Measurements from ENCODE around the gene ITGA8. TPM values are rescaled to one million over a fixed set of nuclear protein-coding genes. Genes with fewer than 3 reads are reported as not detected.
"Not testable (repeated sequence)": the region's sequence is repeated elsewhere in the genome, so short reads cannot be mapped to it uniquely, and the experiment has no call there.

The ITGA8 gene
- polyA plus RNA-seq (ENCODE audit: insufficient read length in 4 of 4): 10 to 100 TPM; 43.1 to 51.2 (median 49.5) TPM

- peak in 1 of 4 donors; percentile 63 for DNase-seq (ENCODE audit: low read depth in 4 of 4, low spot score in 3 of 4)
Measured at GRCh38 chr10:15719899-15720634, at the start of gene ITGA8. Gene ITGA8 (minus strand): TSS chr10:15719922. CDS start chr10:15719771, 151 bp downstream.

GRCh38 chr10:15764892-15765454 lies 45.3 kb upstream of the ITGA8 start:
- no peak for DNase-seq (ENCODE audit: low read depth in 4 of 4, low spot score in 3 of 4)

- no peak for DNase-seq (ENCODE audit: low read depth in 4 of 4, low spot score in 3 of 4)
Measured at GRCh38 chr10:15763006-15763405, 43.3 kb upstream of the ITGA8 start.

- not testable (repeated sequence) for DNase-seq (ENCODE audit: low read depth in 4 of 4, low spot score in 3 of 4)
Measured at GRCh38 chr10:15762239-15762638, 42.5 kb upstream of the ITGA8 start.

GRCh38 chr10:15761224-15761623 lies 41.5 kb upstream of the ITGA8 start:
- DNase-seq (ENCODE audit: low read depth in 4 of 4, low spot score in 3 of 4): not testable (repeated sequence)

GRCh38 chr10:15760681-15761080 lies 41.0 kb upstream of the ITGA8 start:
- no peak for DNase-seq (ENCODE audit: low read depth in 4 of 4, low spot score in 3 of 4)

- no peak for DNase-seq (ENCODE audit: low read depth in 4 of 4, low spot score in 3 of 4)
Measured at GRCh38 chr10:15759265-15759664, 39.5 kb upstream of the ITGA8 start.

GRCh38 chr10:15758618-15759017 lies 38.9 kb upstream of the ITGA8 start:
- DNase-seq (ENCODE audit: low read depth in 4 of 4, low spot score in 3 of 4): no peak

GRCh38 chr10:15754937-15755336 lies 35.2 kb upstream of the ITGA8 start:
- no peak for DNase-seq (ENCODE audit: low read depth in 4 of 4, low spot score in 3 of 4)

GRCh38 chr10:15751046-15751445 lies 31.3 kb upstream of the ITGA8 start:
- no peak for DNase-seq (ENCODE audit: low read depth in 4 of 4, low spot score in 3 of 4)

- DNase-seq (ENCODE audit: low read depth in 4 of 4, low spot score in 3 of 4): no peak
Measured at GRCh38 chr10:15748126-15748525, 28.4 kb upstream of the ITGA8 start.

- DNase-seq (ENCODE audit: low read depth in 4 of 4, low spot score in 3 of 4): no peak
Measured at GRCh38 chr10:15747632-15748031, 27.9 kb upstream of the ITGA8 start.

GRCh38 chr10:15745751-15746150 lies 26.0 kb upstream of the ITGA8 start:
- peak in 3 of 4 donors; percentile 46 to 71 (median 57) for DNase-seq (ENCODE audit: low read depth in 4 of 4, low spot score in 3 of 4)

GRCh38 chr10:15744217-15744865 lies 24.6 kb upstream of the ITGA8 start:
- no peak for DNase-seq (ENCODE audit: low read depth in 4 of 4, low spot score in 3 of 4)

GRCh38 chr10:15743443-15743842 lies 23.7 kb upstream of the ITGA8 start:
- DNase-seq (ENCODE audit: low read depth in 4 of 4, low spot score in 3 of 4): no peak

GRCh38 chr10:15742836-15743235 lies 23.1 kb upstream of the ITGA8 start:
- DNase-seq (ENCODE audit: low read depth in 4 of 4, low spot score in 3 of 4): no peak

- no peak for DNase-seq (ENCODE audit: low read depth in 4 of 4, low spot score in 3 of 4)
Measured at GRCh38 chr10:15742102-15742501, 22.4 kb upstream of the ITGA8 start.

GRCh38 chr10:15741581-15741980 lies 21.9 kb upstream of the ITGA8 start:
- no peak for DNase-seq (ENCODE audit: low read depth in 4 of 4, low spot score in 3 of 4)

GRCh38 chr10:15740261-15740660 lies 20.5 kb upstream of the ITGA8 start:
- DNase-seq (ENCODE audit: low read depth in 4 of 4, low spot score in 3 of 4): no peak

- no peak for DNase-seq (ENCODE audit: low read depth in 4 of 4, low spot score in 3 of 4)
Measured at GRCh38 chr10:15739254-15739970, 19.7 kb upstream of the ITGA8 start.

GRCh38 chr10:15738270-15738925 lies 18.7 kb upstream of the ITGA8 start:
- DNase-seq (ENCODE audit: low read depth in 4 of 4, low spot score in 3 of 4): peak in 2 of 4 donors; percentile 72 to 73

Data from right renal pelvis (tissue), 4 donors.